Measurements from ENCODE around the gene CCDC106. TPM values are rescaled to one million over a fixed set of nuclear protein-coding genes. Genes with fewer than 3 reads are reported as not detected.
A peak's percentile ranks its signal among the peaks of the same experiment; 100 is the strongest.

Gene CCDC106
- total RNA-seq, 1 experiment from 2014 or later, result 17.4 TPM

DNA sequence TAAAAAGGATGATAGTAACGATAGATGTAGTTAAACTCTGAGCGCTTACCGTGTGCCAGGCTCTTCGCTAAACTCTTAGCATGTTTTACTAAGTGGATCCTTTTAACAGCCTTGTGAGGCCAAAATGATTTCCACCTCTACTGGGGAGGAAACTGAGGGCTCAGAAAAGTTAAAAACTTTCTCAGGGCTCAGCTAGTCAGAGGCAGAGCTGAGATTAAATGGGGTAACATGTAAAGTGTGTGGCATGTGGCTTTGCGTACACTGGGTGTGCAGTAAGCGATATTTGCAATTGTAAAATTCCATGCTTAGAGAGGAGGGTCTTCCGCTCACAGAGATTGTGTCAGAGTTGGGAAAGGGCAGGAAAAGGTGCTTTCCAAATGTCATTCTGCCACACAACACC lies 8.5 kb downstream of the CCDC106 start:
- intact Hi-C loops (cut with micrococcal nuclease; ENCODE audit: unreplicated experiment), result loop anchor here (10.0 kb wide), 1 partner anchor 488 kb away; the partner anchor contains the start of gene ZNF444
- H3K4me3 ChIP-seq (ENCODE audit: low read depth, low read length), result peak overlapping the region; percentile 87
- ChIA-PET POLR2A (interaction anchor here (0.6 to 1.5 kb wide), 2 partner anchors 11 to 464 kb away, joined by 4 read pairs; partner anchors contain the start of gene ZNF787), CTCF (interaction anchor here (0.8 to 1.0 kb wide), 2 partner anchors 15 kb away, joined by 3 to 4 read pairs; no protein-coding TSS in a partner anchor)
- no peaks in the 10 kb centered on the region; the same call in none of the 2 replicates for H3K36me3 ChIP-seq (ENCODE audit: control insufficient read depth, insufficient read depth, low read length)
- TF ChIP-seq, protein P1, sequence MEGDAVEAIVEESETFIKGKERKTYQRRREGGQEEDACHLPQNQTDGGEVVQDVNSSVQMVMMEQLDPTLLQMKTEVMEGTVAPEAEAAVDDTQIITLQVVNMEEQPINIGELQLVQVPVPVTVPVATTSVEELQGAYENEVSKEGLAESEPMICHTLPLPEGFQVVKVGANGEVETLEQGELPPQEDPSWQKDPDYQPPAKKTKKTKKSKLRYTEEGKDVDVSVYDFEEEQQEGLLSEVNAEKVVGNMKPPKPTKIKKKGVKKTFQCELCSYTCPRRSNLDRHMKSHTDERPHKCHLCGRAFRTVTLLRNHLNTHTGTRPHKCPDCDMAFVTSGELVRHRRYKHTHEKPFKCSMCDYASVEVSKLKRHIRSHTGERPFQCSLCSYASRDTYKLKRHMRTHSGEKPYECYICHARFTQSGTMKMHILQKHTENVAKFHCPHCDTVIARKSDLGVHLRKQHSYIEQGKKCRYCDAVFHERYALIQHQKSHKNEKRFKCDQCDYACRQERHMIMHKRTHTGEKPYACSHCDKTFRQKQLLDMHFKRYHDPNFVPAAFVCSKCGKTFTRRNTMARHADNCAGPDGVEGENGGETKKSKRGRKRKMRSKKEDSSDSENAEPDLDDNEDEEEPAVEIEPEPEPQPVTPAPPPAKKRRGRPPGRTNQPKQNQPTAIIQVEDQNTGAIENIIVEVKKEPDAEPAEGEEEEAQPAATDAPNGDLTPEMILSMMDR (IDR thresholded peaks at IDR 0.05; ENCODE audit: insufficient read depth in 1 of 2, low read depth in 1 of 2, low read length in 1 of 2, severe bottlenecking in 1 of 2, unreplicated experiment in 1 of 2), result no peak
- no peaks in the 10 kb centered on the region for H3K9me3 Mint-ChIP-seq (ENCODE audit: unreplicated experiment)
- H3K27ac Mint-ChIP-seq (ENCODE audit: unreplicated experiment), result peak overlapping the region; percentile 98
- no peak for DNase-seq
- peaks cover 60% of the 10 kb centered on the region for H3K36me3 Mint-ChIP-seq (ENCODE audit: insufficient read depth, unreplicated experiment)
- H3K9me3 ChIP-seq, result no peaks in the 10 kb centered on the region
- H3K4me1 Mint-ChIP-seq (ENCODE audit: low read depth, unreplicated experiment), result peaks cover 15% of the 10 kb centered on the region
- no peaks in the 10 kb centered on the region for H3K27me3 ChIP-seq (replicated peaks; ENCODE audit: control insufficient read depth, insufficient read depth, low read length)
- peak overlapping the region; percentile 98 for H3K4me3 Mint-ChIP-seq (ENCODE audit: unreplicated experiment)
- BruUV-seq (replicated peaks), result no TSS peak
- H3K4me1 ChIP-seq, result peaks cover 6% of the 10 kb centered on the region; the same call in 1 of the 2 replicates
- H3K27me3 Mint-ChIP-seq (ENCODE audit: insufficient read depth, unreplicated experiment), result no peaks in the 10 kb centered on the region

GRCh38 chr19:55656988-55657747 lies 9.2 kb downstream of the CCDC106 start:
- TF ChIP-seq, protein P1 (IDR thresholded peaks at IDR 0.05; ENCODE audit: insufficient read depth in 1 of 2, low read depth in 1 of 2, low read length in 1 of 2, severe bottlenecking in 1 of 2, unreplicated experiment in 1 of 2), result no peak
- H3K27me3 Mint-ChIP-seq (ENCODE audit: insufficient read depth, unreplicated experiment), result no peaks in the 10 kb centered on the region
- no peaks in the 10 kb centered on the region for H3K9me3 Mint-ChIP-seq (ENCODE audit: unreplicated experiment)
- Histone ChIP-seq H3K4me1 (peaks cover 6% of the 10 kb centered on the region; the same call in 1 of the 2 replicates), H3K27me3 (replicated peaks; ENCODE audit: control insufficient read depth, insufficient read depth, low read length) (no peaks in the 10 kb centered on the region), H3K9me3 (no peaks in the 10 kb centered on the region), H3K36me3 (ENCODE audit: control insufficient read depth, insufficient read depth, low read length) (no peaks in the 10 kb centered on the region; the same call in none of the 2 replicates), H3K4me3 (ENCODE audit: low read depth, low read length) (peak overlapping the region; percentile 87; the same call in 1 of the 2 replicates)
- peaks cover 61% of the 10 kb centered on the region for H3K36me3 Mint-ChIP-seq (ENCODE audit: insufficient read depth, unreplicated experiment)
- ChIA-PET POLR2A (interaction anchor here (0.6 to 1.5 kb wide), 2 partner anchors 11 to 464 kb away, joined by 4 read pairs; partner anchors contain the start of gene ZNF787), CTCF (interaction anchor here (0.8 kb wide), 1 partner anchor 14 kb away, joined by 3 read pairs; no protein-coding TSS in a partner anchor)
- no TSS peak for BruUV-seq (replicated peaks)
- intact Hi-C loops (cut with micrococcal nuclease; ENCODE audit: unreplicated experiment), result loop anchor here (10.0 kb wide), 1 partner anchor 488 kb away; the partner anchor contains the start of gene ZNF444
- H3K4me3 Mint-ChIP-seq (ENCODE audit: unreplicated experiment), result peak overlapping the region; percentile 98
- peak overlapping the region; percentile 23 for H3K27ac Mint-ChIP-seq (ENCODE audit: unreplicated experiment)
- no peak for DNase-seq
- H3K4me1 Mint-ChIP-seq (ENCODE audit: low read depth, unreplicated experiment), result peaks cover 21% of the 10 kb centered on the region

DNA sequence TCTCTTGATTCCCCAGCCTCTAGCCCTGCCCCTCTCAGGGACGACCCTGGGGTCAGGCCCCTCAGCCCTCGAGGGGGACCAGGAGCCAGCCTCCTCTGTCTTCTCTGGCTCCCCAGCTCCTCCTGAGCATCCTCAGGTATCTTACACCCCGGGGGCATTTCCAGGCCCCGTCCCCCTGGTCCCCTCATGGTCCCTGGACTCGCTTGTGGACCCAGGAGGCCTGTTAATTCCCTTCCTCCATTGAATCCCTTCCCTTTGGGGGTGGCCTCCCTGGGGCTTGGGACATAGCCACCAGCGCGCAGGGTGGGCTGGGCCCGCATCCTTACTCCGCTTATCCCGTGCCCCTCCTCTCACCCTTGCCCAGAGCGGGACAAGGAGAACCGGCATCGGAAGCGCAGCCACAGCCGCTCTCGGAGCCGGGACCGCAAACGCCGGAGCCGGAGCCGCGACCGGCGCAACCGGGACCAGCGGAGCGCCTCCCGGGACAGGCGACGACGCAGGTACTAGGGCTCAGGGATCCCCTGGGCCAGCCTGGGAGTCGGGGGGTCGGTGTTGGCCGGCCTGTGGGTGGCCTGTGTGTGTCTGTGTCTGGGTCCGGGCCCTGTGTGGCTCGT lies 10.9 kb downstream of the CCDC106 start:
- TF ChIP-seq, protein P1 (IDR thresholded peaks at IDR 0.05; ENCODE audit: insufficient read depth in 1 of 2, low read depth in 1 of 2, low read length in 1 of 2, severe bottlenecking in 1 of 2, unreplicated experiment in 1 of 2), result no peak
- no peaks in the 10 kb centered on the region for H3K9me3 Mint-ChIP-seq (ENCODE audit: unreplicated experiment)
- peak overlapping the region; percentile 45 for H3K4me3 Mint-ChIP-seq (ENCODE audit: unreplicated experiment)
- peaks cover 6% of the 10 kb centered on the region; the same call in 1 of the 2 replicates for H3K4me1 ChIP-seq
- CTCF ChIA-PET, result interaction anchor here (0.6 kb wide), 1 partner anchor 12 kb away, joined by 4 read pairs; no protein-coding TSS in a partner anchor
- H3K4me3 ChIP-seq (ENCODE audit: low read depth, low read length), result no peak overlapping the region
- POLR2A ChIA-PET, result no interaction called here
- no peaks in the 10 kb centered on the region for H3K27me3 ChIP-seq (replicated peaks; ENCODE audit: control insufficient read depth, insufficient read depth, low read length)
- no peak for DNase-seq
- H3K36me3 Mint-ChIP-seq (ENCODE audit: insufficient read depth, unreplicated experiment), result peaks cover 65% of the 10 kb centered on the region
- H3K27ac Mint-ChIP-seq (ENCODE audit: unreplicated experiment), result peak overlapping the region; percentile 62
- peaks cover 28% of the 10 kb centered on the region for H3K4me1 Mint-ChIP-seq (ENCODE audit: low read depth, unreplicated experiment)
- no TSS peak for BruUV-seq (replicated peaks)
- intact Hi-C loops (cut with micrococcal nuclease; ENCODE audit: unreplicated experiment), result loop anchor here (10.0 kb wide), 1 partner anchor 486 kb away; the partner anchor contains the start of gene ZNF444
- H3K36me3 ChIP-seq (ENCODE audit: control insufficient read depth, insufficient read depth, low read length), result peaks cover 11% of the 10 kb centered on the region
- no peaks in the 10 kb centered on the region for H3K27me3 Mint-ChIP-seq (ENCODE audit: insufficient read depth, unreplicated experiment)
- H3K9me3 ChIP-seq, result no peaks in the 10 kb centered on the region
